OCI-LY1 (cell line): ENCODE data around the gene RBBP4.

ENCODE experiments used
- H2AFZ ChIP-seq: fragments of 200-600 bp; sonication (generic), shearing (Covaris generic); 2 replicates; pipeline ENCODE4 v1.6.0; 2014; ENCODE audit warnings: antibody characterized with exemption, mild to moderate bottlenecking, low read length
- H3F3A ChIP-seq: fragments of 200-600 bp; sonication (generic), shearing (Covaris generic); 2 replicates; pipeline ENCODE4 v1.6.0; 2014; ENCODE audit warnings: mild to moderate bottlenecking, antibody characterized with exemption, low read length, moderate library complexity; ENCODE audit not compliant: insufficient read depth
- H3K27ac ChIP-seq: fragments of 200-600 bp; sonication (generic); 2 replicates; pipeline ENCODE4 v1.5.1; 2014; ENCODE audit warnings: low read length, mixed run types, mild to moderate bottlenecking, low read depth; ENCODE audit not compliant: poor library complexity, severe bottlenecking
- H3K27me3 ChIP-seq: fragments of 200-600 bp; sonication (generic); 2 replicates; pipeline ENCODE4 v1.6.0; 2014; ENCODE audit warnings: antibody characterized with exemption, mild to moderate bottlenecking, low read length, moderate library complexity; ENCODE audit not compliant: insufficient read depth
- H3K36me3 ChIP-seq: fragments of 200-600 bp; sonication (generic); 2 replicates; pipeline ENCODE4 v1.6.1; 2014; ENCODE audit warnings: mild to moderate bottlenecking, antibody characterized with exemption, low read length, moderate library complexity, mixed read lengths; ENCODE audit not compliant: insufficient read depth
- H3K4me1 ChIP-seq: fragments of 200-600 bp; sonication (generic); 2 replicates; pipeline ENCODE4 v1.5.1; 2014; ENCODE audit warnings: mild to moderate bottlenecking, low read length, moderate library complexity; ENCODE audit not compliant: insufficient read depth, severe bottlenecking
- H3K4me2 ChIP-seq: fragments of 200-600 bp; sonication (generic), shearing (Covaris generic); 2 replicates; pipeline ENCODE4 v1.6.1; 2014; ENCODE audit warnings: low read length
- H3K4me3 ChIP-seq: fragments of 200-600 bp; sonication (generic); 2 replicates; pipeline ENCODE4 v1.5.1; 2014; ENCODE audit warnings: low read length, low read depth, mild to moderate bottlenecking, mixed read lengths; ENCODE audit not compliant: poor library complexity, severe bottlenecking
- H3K79me2 ChIP-seq: fragments of 200-600 bp; shearing (Covaris generic); 2 replicates; pipeline ENCODE4 v1.6.1; 2016; ENCODE audit warnings: mixed run types, low read length, mixed read lengths; ENCODE audit not compliant: insufficient read depth
- H3K9ac ChIP-seq: fragments of 200-600 bp; sonication (generic), shearing (Covaris generic); 2 replicates; pipeline ENCODE4 v1.6.1; 2014; ENCODE audit warnings: mild to moderate bottlenecking, low read length, mixed read lengths
- H3K9me2 ChIP-seq: fragments of 200-600 bp; sonication (generic), shearing (Covaris generic); 2 replicates; pipeline ENCODE4 v1.6.1; 2014; ENCODE audit warnings: low read depth, mild to moderate bottlenecking, low read length, mixed read lengths
- H3K9me3 ChIP-seq: fragments of 200-600 bp; shearing (Covaris generic); 2 replicates; pipeline ENCODE4 v1.6.1; 2014; ENCODE audit warnings: low read length, mixed read lengths
- H4K20me1 ChIP-seq: fragments of 200-600 bp; sonication (generic), shearing (Covaris generic); 2 replicates; pipeline ENCODE4 v1.6.0; 2016; ENCODE audit warnings: mild to moderate bottlenecking, low read length; ENCODE audit not compliant: insufficient read depth
- CTCF ChIP-seq: fragments of 200-600 bp; sonication (generic), shearing (Covaris generic); IDR thresholded peaks from 2 replicates; pipeline ENCODE4 v1.5.1; 2017; ENCODE audit warnings: mild to moderate bottlenecking, antibody characterized with exemption, low read length, moderate library complexity, mixed read lengths
- EZH2 ChIP-seq: fragments of 200-600 bp; sonication (generic), shearing (Covaris generic); IDR thresholded peaks from 2 replicates; pipeline ENCODE4 v1.8.0; 2017; ENCODE audit warnings: borderline replicate concordance, mixed run types, mild to moderate bottlenecking, antibody characterized with exemption, low read length, moderate library complexity, mixed read lengths

The RBBP4 gene

GRCh38 chr1:32613472-32613871 is 37.5 kb upstream of the RBBP4 start:
- Histone ChIP-seq H3K27me3 (no peaks in the 10 kb centered on the region), H3F3A (no peaks in the 10 kb centered on the region), H3K9me3 (no peaks in the 10 kb centered on the region), H3K4me1 (no peaks in the 10 kb centered on the region), H3K4me2 (no peak overlapping the region), H3K9ac (no peak overlapping the region), H3K36me3 (no peaks in the 10 kb centered on the region), H3K79me2 (no peaks in the 10 kb centered on the region), H3K4me3 (no peak overlapping the region), H4K20me1 (no peaks in the 10 kb centered on the region), H2AFZ (no peak overlapping the region), H3K27ac (no peak overlapping the region), H3K9me2 (no peaks in the 10 kb centered on the region)
- no peak for TF ChIP-seq CTCF
- TF ChIP-seq EZH2: no peak

GRCh38 chr1:32618673-32619221 is 32.3 kb upstream of the RBBP4 start:
- Histone ChIP-seq H3K4me2 (no peak overlapping the region), H4K20me1 (no peaks in the 10 kb centered on the region), H3K9me2 (no peaks in the 10 kb centered on the region), H3K79me2 (no peaks in the 10 kb centered on the region), H3K27ac (no peak overlapping the region), H3F3A (no peaks in the 10 kb centered on the region), H3K4me3 (no peak overlapping the region), H3K9ac (no peak overlapping the region), H3K36me3 (peaks cover 29% of the 10 kb centered on the region), H3K9me3 (no peaks in the 10 kb centered on the region), H3K4me1 (no peaks in the 10 kb centered on the region), H2AFZ (no peak overlapping the region), H3K27me3 (no peaks in the 10 kb centered on the region)
- TF ChIP-seq CTCF: no peak
- no peak for TF ChIP-seq EZH2

- no peaks in the 10 kb centered on the region for H3K9me2 ChIP-seq
- no peak overlapping the region for H3K9ac ChIP-seq
- H3K27me3 ChIP-seq: no peaks in the 10 kb centered on the region
- H3K4me3 ChIP-seq: no peak overlapping the region
- H3K4me1 ChIP-seq: no peaks in the 10 kb centered on the region
- no peaks in the 10 kb centered on the region for H3K79me2 ChIP-seq
- H3K4me2 ChIP-seq: no peak overlapping the region
- no peak overlapping the region for H2AFZ ChIP-seq
- H3K27ac ChIP-seq: no peak overlapping the region
- no peaks in the 10 kb centered on the region for H4K20me1 ChIP-seq
- peaks cover 29% of the 10 kb centered on the region for H3K36me3 ChIP-seq
- no peaks in the 10 kb centered on the region for H3K9me3 ChIP-seq
- TF ChIP-seq CTCF (peak; percentile 18; the same call in 1 of the 2 replicates), EZH2 (no peak)
- no peaks in the 10 kb centered on the region for H3F3A ChIP-seq
These were observed 31.1 kb upstream of the RBBP4 start for GRCh38 chr1:32619701-32620485.
